ENCODE results near the gene METTL3.

Gene METTL3

GRCh38 chr14:21476925-21477681 lies 34.0 kb downstream of the METTL3 start, which contains the start of the genes RAB2B and TOX4:
Gene RAB2B, minus strand, starts transcription at chr14:21476959. Its CDS starts 87 bp downstream, at chr14:21476872.
Gene TOX4, plus strand, starts transcription at chr14:21477195. Its CDS starts 84 bp downstream, at chr14:21477279.
- DNase-seq (ENCODE audit: low read depth in 1 of 2, low spot score in 1 of 2), result peak; percentile 84 to 94

- DNase-seq (ENCODE audit: low read depth in 1 of 2, low spot score in 1 of 2), result peak in 1 of 2 donors; percentile 69
Observed at GRCh38 chr14:21476523-21476924, 34.6 kb downstream of the METTL3 start.

GRCh38 chr14:21475767-21476522 lies 35.2 kb downstream of the METTL3 start:
- no peak for DNase-seq (ENCODE audit: low read depth in 1 of 2, low spot score in 1 of 2)

- no peak for DNase-seq (ENCODE audit: low read depth in 1 of 2, low spot score in 1 of 2)
Observed at GRCh38 chr14:21467616-21468015, 43.5 kb downstream of the METTL3 start.

- peak; percentile 92 to 100 for DNase-seq (ENCODE audit: low read depth in 1 of 2, low spot score in 1 of 2)
Observed at GRCh38 chr14:21455912-21456667, 55.0 kb downstream of the METTL3 start, which contains the start of gene CHD8. Gene CHD8, minus strand, starts transcription at chr14:21456123. Its CDS starts 24,480 bp downstream, at chr14:21431643.

GRCh38 chr14:21455592-21455911 lies 55.6 kb downstream of the METTL3 start:
- no peak for DNase-seq (ENCODE audit: low read depth in 1 of 2, low spot score in 1 of 2)

GRCh38 chr14:21454843-21455544 lies 56.1 kb downstream of the METTL3 start:
- no peak for DNase-seq (ENCODE audit: low read depth in 1 of 2, low spot score in 1 of 2)

GRCh38 chr14:21449899-21450216 lies 61.3 kb downstream of the METTL3 start:
- DNase-seq (ENCODE audit: low read depth in 1 of 2, low spot score in 1 of 2), result no peak
